Left forelimb (tissue), 1 donor: ENCODE data around the gene TACC2.

Source experiments
- DNase-seq: peaks from one replicate; pipeline ENCODE4 v3.0.0-alpha.2; 2018; ENCODE audit warnings: low spot score

The TACC2 gene

DNA sequence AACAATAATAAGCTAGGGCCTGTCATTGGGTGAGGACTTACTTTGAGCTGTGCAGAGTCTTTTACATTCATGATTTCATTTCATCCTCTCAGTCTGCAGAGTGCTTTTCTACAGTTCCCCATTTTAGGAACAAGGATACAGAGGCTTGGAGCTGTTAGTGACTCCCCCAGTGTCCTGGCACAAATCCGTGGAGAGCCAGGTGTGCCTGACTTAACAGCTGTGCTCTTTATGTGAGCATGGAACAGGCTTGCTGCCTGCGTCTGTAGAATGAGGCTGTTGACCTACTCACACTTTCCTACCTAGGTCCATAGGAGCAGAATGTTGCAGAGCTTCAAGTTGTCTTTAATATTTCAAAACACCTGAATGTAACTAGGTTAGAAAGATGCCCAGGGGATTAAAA, 231.8 kb downstream of the TACC2 start:
- DNase-seq: no peak

DNA sequence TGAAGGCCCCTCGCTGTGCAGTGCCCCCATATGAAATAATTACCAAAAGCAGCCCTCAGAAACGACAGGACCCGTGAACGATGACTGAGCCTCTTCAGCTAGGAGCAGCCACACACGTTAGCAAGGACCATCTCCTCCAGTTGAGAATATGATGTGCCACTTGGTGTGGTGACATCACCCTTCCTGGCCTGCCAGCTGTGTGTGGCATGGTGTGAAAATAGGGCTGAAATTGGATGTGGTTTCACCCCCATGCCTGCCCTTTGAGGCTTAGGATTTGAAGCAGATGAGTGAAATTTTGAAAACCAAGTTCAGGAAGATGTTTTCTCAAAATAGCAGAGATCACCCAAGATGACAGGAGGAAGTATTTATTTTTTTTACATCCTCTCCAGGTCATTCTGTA, 233.0 kb downstream of the TACC2 start:
- no peak for DNase-seq

DNA sequence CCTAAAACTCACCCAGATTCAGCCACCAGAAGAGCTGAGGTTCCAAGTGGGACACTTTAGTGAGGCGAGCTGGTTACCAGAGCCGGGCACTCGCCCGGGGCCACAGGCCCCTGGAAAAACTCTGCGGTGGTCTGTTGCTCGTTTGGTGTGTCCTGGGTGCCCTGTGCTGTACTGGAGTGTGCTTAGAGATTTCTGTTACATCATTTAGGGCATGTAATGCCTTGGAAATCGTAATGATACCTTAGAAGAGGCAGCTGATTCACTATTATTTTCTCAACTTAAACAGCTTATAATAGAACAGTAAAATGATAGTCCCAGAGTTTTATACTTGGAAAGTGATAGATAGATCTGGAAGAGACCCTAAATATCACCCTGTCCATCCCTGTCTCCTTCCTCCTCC, 233.7 kb downstream of the TACC2 start:
- DNase-seq: no peak

DNA sequence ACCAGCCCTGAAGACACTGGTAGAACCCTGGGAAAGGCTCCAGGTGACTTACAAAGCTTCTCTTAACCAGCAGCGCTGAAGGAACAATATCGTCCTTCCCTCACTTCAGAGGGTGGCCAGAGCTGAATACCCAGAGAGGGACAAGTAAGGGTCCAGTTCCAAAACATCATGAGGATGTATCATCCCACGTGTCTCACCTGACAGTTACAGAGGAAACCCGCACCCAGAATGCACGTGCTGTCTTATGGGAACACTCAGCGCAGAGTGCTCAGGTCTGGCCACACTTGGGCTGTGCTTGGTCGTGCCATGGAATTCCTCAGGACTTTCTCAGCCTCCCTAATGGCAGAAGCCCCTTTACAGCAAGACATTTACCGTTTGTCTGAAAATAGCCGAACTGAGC, 235.2 kb downstream of the TACC2 start:
- DNase-seq: no peak

DNA sequence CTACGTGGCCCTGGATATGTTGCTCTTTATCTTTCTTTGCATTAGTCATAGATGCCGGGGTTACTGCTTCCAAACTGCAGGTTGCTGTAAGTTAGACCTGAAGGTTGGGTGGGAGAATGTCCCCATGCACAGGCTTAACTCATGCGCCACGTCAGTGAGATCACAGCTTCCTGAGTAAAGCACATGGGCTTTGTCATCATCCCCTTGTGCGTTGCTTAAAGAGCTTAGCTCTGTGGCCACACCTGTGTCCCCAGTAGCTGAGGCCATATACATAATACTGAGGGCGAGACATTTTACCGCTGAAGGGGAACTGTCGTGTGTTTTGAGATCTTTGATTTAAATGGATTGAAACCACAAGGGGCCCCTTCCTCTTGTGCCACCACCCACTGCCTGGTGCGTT, 236.4 kb downstream of the TACC2 start:
- DNase-seq: no peak

DNA sequence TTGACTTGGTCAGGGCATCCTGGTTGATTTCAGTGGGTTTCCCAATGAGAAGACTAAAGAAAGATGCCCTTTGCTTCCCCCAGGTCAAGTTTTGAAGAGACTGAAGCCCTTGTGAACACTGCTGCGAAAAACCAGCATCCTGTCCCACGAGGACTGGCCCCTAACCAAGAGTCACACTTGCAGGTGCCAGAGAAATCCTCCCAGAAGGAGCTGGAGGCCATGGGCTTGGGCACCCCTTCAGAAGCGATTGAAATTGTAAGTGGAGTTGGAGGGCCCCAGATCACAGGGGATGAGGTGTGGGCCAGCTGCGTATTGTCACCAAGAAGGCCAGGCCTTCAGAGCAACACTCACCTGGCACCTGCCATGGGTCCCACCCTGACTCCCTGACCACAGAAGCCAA, 238.8 kb downstream of the TACC2 start:
- no peak for DNase-seq

DNA sequence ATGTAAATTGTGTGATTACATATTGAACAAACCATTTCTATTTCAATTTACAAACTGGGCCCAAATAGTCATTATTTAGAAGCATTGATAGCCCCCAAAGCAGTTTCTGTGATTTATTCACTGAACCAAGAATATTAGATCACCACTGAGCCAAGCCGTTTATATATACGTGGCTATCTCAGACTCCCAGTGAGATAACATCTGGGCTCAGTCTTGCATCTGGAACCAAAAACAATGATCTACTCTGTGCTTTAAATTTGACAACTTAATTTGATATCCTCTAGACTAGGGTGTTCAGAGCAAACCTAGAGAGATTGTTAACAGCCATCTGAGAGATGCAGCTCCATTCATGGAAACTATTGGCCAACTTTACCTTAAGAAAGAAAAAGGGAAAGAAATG, 240.7 kb downstream of the TACC2 start:
- DNase-seq: no peak

DNA sequence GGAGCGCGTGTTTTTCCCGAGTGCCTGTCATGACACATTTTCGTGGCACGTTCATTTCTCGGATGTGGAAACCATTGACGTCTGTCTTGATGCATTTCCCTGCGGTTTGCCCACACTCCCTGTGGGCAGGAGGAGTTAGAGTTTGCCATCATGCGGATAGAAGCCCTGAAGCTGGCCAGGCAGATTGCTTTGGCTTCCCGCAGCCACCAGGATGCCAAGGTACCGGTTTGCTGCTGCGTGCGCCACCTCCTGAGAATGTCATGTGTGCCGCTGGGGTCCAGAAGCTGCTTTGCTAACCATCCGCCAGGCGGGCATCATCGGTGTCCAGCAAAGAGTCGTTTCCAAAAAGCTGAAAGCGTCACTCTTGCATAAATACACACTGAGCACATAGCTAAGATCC, 241.3 kb downstream of the TACC2 start:
- no peak for DNase-seq

DNA sequence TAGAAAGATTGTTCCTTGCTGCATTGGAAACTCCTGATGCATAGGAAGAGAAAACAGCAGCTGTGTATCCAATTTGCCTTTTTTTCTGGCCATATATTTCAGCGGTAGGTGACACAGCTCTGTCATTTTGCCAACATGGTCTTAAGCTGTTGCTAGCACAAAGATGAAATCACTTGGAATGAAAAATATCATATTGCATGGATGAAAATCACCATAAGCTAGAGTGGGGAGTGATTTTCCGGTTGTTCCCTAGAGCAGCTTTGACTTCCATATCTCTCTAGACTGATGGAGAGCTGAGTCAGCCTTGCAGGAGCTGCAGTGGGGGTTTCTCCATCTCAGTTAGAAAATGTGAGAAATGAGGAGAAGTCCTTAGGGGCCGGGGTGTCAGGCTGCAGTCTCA, 243.8 kb downstream of the TACC2 start:
- no peak for DNase-seq

DNA sequence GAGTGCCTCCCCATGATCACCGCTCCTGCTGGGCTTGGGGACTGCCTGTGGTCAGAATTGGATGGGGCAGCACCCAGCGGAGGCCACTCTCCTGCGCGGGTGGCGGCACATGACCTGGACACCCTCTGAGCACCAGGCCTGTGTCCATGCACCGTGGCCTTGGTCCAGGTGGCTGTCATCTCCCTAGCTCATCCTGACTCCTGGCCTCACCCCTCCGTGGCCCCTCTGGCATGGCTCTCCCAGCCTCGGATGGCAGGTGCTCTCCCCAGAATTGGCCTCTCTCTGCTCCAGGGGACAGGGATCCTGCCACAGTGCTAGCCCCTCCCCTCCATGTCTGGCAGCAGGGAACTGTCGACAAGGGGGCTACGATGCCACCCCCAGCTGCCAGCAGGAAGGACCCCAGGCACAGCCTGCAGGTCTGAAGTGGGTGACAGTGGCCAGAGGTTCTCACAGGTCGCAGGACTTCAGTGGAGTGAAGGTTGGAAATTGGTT, 244.9 kb downstream of the TACC2 start:
- no peak for DNase-seq

DNA sequence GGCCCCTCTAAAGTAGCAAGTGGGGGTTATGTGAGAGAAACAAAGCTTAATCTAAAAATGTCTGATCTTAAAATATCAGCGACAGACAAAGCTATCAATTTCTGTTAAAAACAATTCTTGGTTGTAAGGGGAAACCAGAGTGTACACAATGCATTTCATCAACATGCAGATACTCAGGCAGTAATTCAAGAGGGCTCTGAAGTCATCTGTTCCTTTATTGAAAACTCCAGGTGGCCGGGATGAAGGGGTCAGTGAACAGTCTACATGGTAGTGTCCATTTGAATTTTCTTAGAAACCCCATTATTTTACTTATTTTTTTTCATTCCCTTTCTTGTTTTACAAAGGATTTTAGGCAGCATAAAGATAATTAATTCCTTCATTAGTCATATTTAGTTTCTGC, 245.5 kb downstream of the TACC2 start:
- DNase-seq: no peak

DNA sequence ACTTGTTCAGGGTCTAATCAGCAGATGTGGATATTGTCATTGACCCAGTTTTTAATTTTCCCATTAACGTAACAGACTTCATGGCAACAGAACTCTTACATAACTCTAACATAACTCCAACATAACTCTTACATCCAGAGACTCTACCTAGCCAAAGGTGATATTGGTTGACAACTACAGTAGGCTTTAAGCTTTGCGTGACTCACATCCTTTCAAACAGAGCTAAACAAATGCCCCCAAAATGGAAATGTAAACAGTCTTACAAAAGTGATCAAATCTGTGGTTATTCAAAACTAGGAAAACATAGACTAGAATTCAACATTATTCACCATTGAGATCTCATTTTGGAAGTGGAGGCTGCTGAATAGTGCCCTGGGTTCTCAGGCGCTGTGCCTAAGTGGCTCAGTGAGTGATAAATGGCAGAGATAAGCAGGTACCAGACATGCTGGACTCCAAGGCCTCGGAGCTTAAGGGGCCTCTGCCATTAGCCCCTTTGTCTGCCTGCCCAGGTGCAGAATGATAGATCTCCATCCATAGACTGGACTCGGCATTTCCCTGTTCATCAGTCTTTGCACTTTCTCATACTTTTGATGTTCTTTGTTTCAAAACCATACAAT, 247.8 kb downstream of the TACC2 start:
- DNase-seq: no peak

DNA sequence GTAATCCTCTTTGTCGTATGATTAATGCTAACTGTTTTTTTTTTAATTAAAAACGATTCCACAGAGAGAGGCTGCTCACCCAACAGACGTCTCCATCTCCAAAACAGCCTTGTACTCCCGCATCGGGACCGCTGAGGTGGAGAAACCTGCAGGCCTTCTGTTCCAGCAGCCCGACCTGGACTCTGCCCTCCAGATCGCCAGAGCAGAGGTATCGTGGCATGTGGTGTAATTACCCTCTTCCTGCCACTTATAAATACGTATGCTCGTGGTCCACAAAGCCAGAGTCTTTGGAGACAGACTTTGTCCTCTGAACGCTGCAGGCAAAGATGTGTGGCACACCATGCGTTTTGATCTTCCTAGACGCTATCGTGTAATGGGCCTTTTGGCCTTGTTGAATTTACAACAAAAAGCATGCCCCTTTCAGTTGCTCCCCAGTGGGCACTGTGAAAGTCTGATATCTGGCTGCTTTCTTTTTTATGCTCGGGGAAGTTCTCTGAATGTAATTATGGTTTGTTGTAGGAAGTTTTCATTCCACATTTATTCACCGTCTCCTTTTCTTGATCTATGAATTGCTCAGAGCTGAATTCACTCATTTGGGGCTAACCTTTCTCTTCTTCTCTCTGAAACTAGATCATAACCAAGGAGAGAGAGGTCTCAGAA, 248.5 kb downstream of the TACC2 start:
- no peak for DNase-seq

DNA sequence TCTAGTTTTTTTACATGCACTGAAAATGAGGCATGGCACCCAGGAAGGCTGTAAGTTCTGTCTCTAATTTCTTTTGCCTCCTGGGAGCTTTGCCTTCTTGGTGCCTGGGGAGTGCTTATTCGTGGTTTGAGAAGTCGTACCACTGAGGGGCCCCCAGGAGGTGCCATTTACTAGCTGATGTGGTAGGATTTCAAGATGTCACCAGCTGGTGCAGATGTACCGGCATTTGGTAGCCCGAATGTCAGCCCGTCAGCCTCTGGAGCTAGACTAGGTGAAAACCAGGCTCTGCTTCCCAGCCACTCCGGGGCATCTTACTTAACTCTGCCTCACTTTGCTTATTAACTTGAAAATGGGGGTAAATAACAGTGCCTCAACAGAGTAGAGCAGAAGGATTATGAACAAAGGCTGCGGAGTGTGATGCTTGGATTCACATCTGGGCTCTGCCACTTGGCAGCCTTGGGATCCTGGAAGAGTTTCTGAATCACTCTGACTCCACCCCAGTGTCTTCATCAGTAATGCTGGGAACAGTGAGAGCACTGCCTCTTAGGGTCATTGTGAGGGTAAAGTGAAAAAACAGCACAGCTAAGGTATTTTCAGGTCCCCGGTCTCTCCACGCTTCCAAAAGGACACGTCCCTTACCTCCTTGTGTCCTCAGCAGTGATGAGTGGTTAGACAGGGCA, 250.8 kb downstream of the TACC2 start:
- DNase-seq: no peak

DNA sequence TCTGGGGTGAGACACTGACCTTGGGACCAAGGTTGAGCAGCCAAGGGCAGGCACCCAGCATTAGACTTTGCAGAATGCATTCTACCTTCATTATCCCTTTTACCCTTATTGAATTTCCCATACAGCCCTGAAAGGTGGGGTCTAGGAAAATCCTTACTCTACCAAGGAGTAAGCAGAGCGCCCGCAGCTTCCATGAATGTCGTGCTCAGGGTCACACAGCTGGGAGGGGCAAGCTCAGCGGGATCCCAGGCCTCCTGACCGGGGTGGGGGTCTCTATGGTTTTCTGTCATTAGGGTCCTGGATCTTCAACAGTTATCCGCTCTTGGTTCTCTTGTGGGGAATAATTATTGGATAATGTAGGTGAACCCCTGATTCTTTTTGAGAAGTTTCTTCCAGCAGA, 251.4 kb downstream of the TACC2 start:
- no peak for DNase-seq

DNA sequence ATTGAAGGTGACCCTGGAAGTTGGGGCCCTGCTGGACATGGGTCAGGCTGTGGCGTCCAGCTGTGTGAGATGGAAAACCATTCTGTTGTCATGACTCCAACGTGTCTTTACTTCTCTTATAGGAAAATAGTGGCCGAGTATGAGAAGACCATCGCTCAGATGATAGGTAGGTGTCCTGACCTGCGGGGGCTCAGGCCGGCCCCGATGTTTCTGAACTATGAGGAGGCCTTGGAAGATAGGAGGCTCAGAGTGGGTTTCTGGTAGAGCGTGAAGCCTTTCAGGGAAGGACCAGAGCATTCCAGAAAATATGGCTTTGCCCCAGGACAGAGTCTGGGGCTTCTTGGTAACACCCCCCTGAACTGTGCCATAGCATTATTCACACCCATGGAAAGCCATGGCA, 252.9 kb downstream of the TACC2 start:
- no peak for DNase-seq

DNA sequence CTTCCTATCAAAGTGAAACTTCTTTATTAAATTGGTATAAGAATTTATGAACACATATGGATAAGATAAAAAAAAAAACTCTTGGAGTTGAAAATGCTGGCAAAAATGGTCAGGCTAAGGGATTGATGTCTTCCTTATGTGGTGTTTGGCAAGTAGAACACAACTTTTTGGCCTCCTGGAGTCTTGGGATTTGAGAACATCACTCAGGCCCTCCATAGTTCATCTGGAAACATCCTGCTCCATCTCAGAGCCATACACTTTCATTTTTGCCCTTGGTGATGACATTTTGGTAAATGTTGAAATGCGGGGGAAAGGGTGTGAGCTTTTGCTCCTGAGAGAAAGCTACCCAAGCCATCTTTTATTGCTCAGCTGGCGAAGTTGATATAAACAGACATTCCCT, 254.6 kb downstream of the TACC2 start:
- no peak for DNase-seq

DNA sequence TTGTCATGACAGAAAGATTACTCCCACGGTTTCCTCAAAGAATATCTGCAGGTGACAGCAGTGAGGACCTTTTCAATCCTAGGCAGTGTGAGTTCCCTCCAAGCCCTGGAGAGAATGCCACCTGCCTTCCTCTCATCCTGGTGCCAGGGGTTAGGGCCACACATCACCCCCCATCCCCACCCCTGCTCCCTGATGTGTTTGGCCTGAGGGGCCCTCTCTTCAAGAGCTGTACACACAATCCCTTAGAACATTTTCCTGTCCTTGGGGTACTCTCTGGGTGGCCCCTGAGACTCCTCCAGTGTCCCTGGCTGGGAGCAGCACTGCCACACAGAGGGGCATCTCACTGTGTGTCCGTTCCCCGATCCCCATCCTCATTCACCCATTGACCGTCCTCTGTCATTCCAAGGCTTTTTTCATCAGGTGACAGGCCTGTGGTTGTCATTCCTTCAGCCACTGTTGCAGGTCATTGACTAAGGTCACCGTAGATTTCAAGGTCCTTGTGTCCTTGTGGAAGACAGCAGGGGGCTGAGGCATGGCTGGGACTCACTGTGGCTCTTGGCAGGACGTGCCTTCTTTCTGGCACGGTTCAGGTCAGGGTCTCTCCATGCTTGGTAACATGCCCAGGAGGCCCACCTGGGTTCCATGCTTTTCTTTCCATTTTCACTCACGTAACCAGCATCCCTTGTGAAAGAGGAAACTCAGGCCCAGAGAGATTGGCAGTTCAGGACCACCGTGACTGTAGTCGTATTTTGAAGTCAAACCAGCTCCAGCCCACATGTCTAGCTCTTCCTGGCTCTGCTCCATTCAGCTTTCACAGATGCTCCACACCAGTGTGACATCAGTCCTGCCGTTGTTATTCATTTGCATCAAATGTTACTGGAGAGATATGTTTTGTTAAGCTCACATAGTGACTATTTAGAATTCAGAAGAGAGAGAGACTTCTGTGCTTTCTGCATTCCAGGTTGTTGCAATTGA, 255.3 kb downstream of the TACC2 start:
- no peak for DNase-seq

DNA sequence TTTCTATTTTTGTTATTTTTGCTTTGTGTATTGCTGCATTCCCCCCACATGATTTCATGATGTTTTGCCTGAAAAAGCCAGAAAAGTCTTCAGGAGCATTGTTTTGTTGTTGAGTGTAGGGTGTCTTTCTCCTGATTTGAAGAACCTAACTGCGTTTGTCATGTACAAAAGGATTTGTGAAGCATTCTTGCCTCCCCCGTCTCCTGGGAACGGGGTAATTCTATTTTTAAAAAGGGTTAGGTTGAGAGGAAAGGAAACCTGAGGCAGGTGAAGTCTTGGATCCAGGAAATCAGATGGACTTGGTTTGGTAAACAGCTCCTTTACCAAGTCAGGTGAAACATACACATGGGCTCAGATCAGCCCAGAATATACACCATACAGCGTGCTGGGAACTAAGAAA, 256.2 kb downstream of the TACC2 start:
- no peak for DNase-seq

DNA sequence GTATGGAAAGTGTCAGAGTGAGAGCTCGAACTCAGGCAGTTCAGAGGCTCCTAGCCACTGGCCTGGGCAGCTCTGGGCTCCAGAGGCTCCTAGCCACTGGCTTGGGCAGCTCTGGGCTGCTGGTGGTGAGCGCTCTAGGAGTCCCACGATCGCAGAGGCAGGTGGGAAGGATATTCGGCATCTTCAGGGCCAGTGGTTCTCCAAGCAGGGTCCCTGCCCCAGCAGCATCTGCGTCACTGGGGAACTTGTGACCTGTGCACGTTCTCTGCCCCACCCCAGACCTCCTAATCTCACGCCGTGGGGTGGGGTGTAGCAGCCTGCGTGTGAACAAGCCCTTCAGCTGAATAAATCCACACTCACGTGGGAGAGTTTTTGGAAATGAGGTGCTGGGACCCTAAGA, 256.9 kb downstream of the TACC2 start:
- no peak for DNase-seq

DNA sequence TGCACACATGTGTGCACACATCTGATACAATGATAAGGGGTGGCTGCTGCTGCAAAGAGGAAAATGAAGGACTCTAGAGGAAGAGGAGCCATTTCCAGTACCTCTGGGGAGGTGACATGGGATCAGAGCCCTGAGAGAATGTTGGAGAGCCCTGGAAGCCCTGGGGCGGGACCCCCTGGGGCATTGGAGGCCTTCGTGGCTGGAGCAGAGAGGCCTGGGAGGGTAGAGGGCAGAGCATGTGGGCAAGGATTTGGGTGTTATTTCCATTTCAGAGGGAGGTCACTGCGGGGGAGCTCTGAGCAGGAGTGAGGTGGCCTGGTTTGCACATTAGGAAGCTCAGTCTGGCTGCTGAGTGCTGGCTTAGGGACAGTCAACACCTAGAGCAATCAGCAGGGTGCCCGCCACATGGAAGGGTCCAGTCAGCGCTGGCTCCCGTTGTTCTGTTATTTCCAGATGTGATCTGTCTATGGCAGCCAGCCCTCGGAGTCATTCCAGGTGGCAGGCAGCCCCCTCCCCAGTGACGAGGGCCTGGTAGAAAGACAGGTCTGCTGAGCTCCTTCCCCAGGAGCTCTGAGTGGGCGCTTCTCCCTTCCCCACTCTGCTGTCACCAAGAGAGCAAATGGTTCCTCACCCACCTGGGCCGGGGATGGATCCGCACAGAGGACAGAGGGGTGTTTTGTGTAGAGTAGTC, 258.0 kb downstream of the TACC2 start:
- no peak for DNase-seq
